WTC11 (cell line): ENCODE results near the gene ZNF567. TPM values are rescaled to one million over a fixed set of nuclear protein-coding genes. Genes with fewer than 3 reads are reported as not detected.

Experiments
- ATAC-seq: fragments of 200-7000 bp; cut with Tn5 transposase; 2 replicates; pipeline ENCODE4 v1.10.0; 2021; ENCODE audit warnings: mild to moderate bottlenecking, moderate library complexity
- CTCF ChIA-PET: fragments of 300-600 bp; sonication (Branson Sonifier 250); formaldehyde crosslinking; loops from one replicate; lab custom pipeline; 2021; ENCODE audit warnings: antibody characterized with exemption; lab: Charles Lee
- POLR2A ChIA-PET: fragments of 350-600 bp; sonication (Branson Sonifier 250); formaldehyde crosslinking; loops from one replicate; lab custom pipeline; 2021; ENCODE audit warnings: antibody characterized with exemption; lab: Charles Lee
- DNase-seq: peaks from one replicate; pipeline ENCODE4 v3.0.0; 2021; ENCODE audit warnings: low spot score
- H3K27ac Mint-ChIP-seq: 2 replicates; pipeline ENCODE4 v1.8.0; 2021; ENCODE audit warnings: mixed read lengths
- H3K27me3 Mint-ChIP-seq: 2 replicates; pipeline ENCODE4 v1.8.0; 2021; ENCODE audit warnings: low read depth, mild to moderate bottlenecking, moderate library complexity, mixed read lengths
- H3K36me3 Mint-ChIP-seq: 2 replicates; pipeline ENCODE4 v1.8.0; 2021; ENCODE audit warnings: mixed read lengths
- H3K4me1 Mint-ChIP-seq: 2 replicates; pipeline ENCODE4 v1.8.0; 2022; ENCODE audit warnings: mixed read lengths
- H3K4me3 Mint-ChIP-seq: 2 replicates; pipeline ENCODE4 v1.8.0; 2021; ENCODE audit warnings: mild to moderate bottlenecking, moderate library complexity, mixed read lengths
- H3K9me3 Mint-ChIP-seq: 2 replicates; pipeline ENCODE4 v1.8.0; 2021; ENCODE audit warnings: mixed read lengths
- CREB1 ChIP-seq: sonication (generic); formaldehyde crosslinking; IDR thresholded peaks from 2 replicates; pipeline ENCODE4 v1.8.0; 2023; ENCODE audit warnings: mild to moderate bottlenecking, missing genetic modification reagents
- EMX1 ChIP-seq: fragments of 250-450 bp; sonication (Bioruptor Pico); IDR thresholded peaks from 2 replicates; pipeline ENCODE4 v1.8.0; 2021; ENCODE audit warnings: mild to moderate bottlenecking
- ETV6 ChIP-seq: sonication (generic); formaldehyde crosslinking; IDR thresholded peaks from 2 replicates; pipeline ENCODE4 v1.8.1; 2022; ENCODE audit warnings: mild to moderate bottlenecking, missing genetic modification reagents
- FOXK1 ChIP-seq: sonication (generic); formaldehyde crosslinking; IDR thresholded peaks from 2 replicates; pipeline ENCODE4 v1.8.0; 2022; ENCODE audit warnings: mild to moderate bottlenecking, moderate library complexity, missing genetic modification reagents
- GABPB1 ChIP-seq: sonication (generic); formaldehyde crosslinking; IDR thresholded peaks from 2 replicates; pipeline ENCODE4 v1.8.1; 2023; ENCODE audit warnings: mild to moderate bottlenecking, missing genetic modification reagents
- GRHL2 ChIP-seq: fragments of 250-450 bp; sonication (Bioruptor Pico); IDR thresholded peaks from 2 replicates; pipeline ENCODE4 v1.8.0; 2022; ENCODE audit warnings: mild to moderate bottlenecking, moderate library complexity; ENCODE audit not compliant: insufficient replicate concordance, severe bottlenecking
- JAZF1 ChIP-seq: fragments of 250-450 bp; sonication (Bioruptor Pico); IDR thresholded peaks from 2 replicates; pipeline ENCODE4 v1.9.0; 2021; ENCODE audit warnings: moderate library complexity, mild to moderate bottlenecking, inconsistent platforms
- JUN ChIP-seq: sonication (generic); formaldehyde crosslinking; IDR thresholded peaks from 2 replicates; pipeline ENCODE4 v1.8.0; 2023; ENCODE audit warnings: mild to moderate bottlenecking, missing genetic modification reagents
- NFYB ChIP-seq: sonication (generic); formaldehyde crosslinking; conservative IDR thresholded peaks from 2 replicates; pipeline ENCODE4 v1.8.0; 2022; ENCODE audit warnings: low read depth, missing genetic modification reagents
- PRRX2 ChIP-seq: fragments of 250-450 bp; sonication (Bioruptor Pico); IDR thresholded peaks from 2 replicates; pipeline ENCODE4 v1.8.0; 2021; ENCODE audit warnings: mild to moderate bottlenecking
- TEAD1 ChIP-seq: sonication (generic); formaldehyde crosslinking; IDR thresholded peaks from 2 replicates; pipeline ENCODE4 v1.8.0; 2022; ENCODE audit warnings: mild to moderate bottlenecking, missing genetic modification reagents
- ZNF317 ChIP-seq: sonication (generic); formaldehyde crosslinking; IDR thresholded peaks from 2 replicates; pipeline ENCODE4 v1.8.1; 2023; ENCODE audit warnings: low read depth, mild to moderate bottlenecking, moderate library complexity, missing genetic modification reagents, borderline replicate concordance
- ZNF671 ChIP-seq: fragments of 250-450 bp; sonication (Bioruptor Pico); IDR thresholded peaks from 2 replicates; pipeline ENCODE4 v1.8.0; 2021; ENCODE audit warnings: mild to moderate bottlenecking
- total RNA-seq: library from RNA; stranded (reverse); gene quantifications from 3 replicates; pipeline ENCODE4 v1.2.3, GENCODE V29; 2021
- TF ChIP-seq, protein P1 (sequence below): sonication (generic); formaldehyde crosslinking; IDR thresholded peaks from 2 replicates; pipeline ENCODE4 v1.8.1; 2022; ENCODE audit warnings: low read depth, mild to moderate bottlenecking, moderate library complexity, missing genetic modification reagents, borderline replicate concordance
- TF ChIP-seq, protein P2 (sequence below): sonication (generic); formaldehyde crosslinking; IDR thresholded peaks from 2 replicates; pipeline ENCODE4 v1.8.0; 2022; ENCODE audit warnings: mild to moderate bottlenecking, missing genetic modification reagents
- TF ChIP-seq, protein P3 (sequence below): sonication (generic); formaldehyde crosslinking; IDR thresholded peaks from 2 replicates; pipeline ENCODE4 v1.8.1; 2023; ENCODE audit warnings: mild to moderate bottlenecking, missing genetic modification reagents
- TF ChIP-seq, protein P4 (sequence below): sonication (generic); formaldehyde crosslinking; IDR thresholded peaks from 2 replicates; pipeline ENCODE4 v1.8.1; 2023; ENCODE audit warnings: mild to moderate bottlenecking, missing genetic modification reagents, moderate library complexity
- TF ChIP-seq, protein P5 (sequence below): sonication (generic); formaldehyde crosslinking; IDR thresholded peaks from 2 replicates; pipeline ENCODE4 v1.8.0; 2023; ENCODE audit warnings: missing genetic modification reagents, mild to moderate bottlenecking, borderline replicate concordance
- TF ChIP-seq, protein P6 (sequence below): sonication (generic); formaldehyde crosslinking; IDR thresholded peaks from 2 replicates; pipeline ENCODE4 v1.8.1; 2022; ENCODE audit warnings: mild to moderate bottlenecking, missing genetic modification reagents, moderate library complexity, borderline replicate concordance
- TF ChIP-seq, protein P7 (sequence below): fragments of 250-450 bp; sonication (Bioruptor Pico); IDR thresholded peaks from 2 replicates; pipeline ENCODE4 v1.9.0; 2021; ENCODE audit warnings: moderate library complexity, mild to moderate bottlenecking, inconsistent platforms, borderline replicate concordance

ZNF567 gene
- total RNA-seq, 1 experiment from 2014 or later, result 10.2 TPM

DNA sequence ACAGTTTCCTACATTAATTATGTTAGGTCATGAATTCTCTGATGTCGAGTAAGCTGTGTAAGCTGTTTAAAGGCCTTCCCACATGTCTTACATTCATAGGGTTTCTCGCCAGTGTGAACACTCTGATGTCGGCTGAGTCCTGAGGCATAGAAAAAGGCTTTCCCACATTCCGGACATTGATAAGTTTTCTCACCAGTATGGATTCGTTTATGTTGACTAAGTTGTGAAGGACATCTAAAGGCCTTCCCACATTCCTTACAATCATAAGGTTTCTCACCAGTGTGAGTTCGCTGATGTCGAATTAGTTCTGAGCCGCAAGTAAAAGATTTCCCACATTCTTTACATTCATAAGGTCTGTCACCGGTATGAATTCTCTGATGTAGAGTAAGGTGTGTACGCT lies 60.3 kb downstream of the ZNF567 start (continued):
- TF ChIP-seq, protein P1, sequence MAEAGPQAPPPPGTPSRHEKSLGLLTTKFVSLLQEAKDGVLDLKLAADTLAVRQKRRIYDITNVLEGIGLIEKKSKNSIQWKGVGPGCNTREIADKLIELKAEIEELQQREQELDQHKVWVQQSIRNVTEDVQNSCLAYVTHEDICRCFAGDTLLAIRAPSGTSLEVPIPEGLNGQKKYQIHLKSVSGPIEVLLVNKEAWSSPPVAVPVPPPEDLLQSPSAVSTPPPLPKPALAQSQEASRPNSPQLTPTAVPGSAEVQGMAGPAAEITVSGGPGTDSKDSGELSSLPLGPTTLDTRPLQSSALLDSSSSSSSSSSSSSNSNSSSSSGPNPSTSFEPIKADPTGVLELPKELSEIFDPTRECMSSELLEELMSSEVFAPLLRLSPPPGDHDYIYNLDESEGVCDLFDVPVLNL (CRISPR knock-in tag), result no peak
- TF ChIP-seq, protein P2, sequence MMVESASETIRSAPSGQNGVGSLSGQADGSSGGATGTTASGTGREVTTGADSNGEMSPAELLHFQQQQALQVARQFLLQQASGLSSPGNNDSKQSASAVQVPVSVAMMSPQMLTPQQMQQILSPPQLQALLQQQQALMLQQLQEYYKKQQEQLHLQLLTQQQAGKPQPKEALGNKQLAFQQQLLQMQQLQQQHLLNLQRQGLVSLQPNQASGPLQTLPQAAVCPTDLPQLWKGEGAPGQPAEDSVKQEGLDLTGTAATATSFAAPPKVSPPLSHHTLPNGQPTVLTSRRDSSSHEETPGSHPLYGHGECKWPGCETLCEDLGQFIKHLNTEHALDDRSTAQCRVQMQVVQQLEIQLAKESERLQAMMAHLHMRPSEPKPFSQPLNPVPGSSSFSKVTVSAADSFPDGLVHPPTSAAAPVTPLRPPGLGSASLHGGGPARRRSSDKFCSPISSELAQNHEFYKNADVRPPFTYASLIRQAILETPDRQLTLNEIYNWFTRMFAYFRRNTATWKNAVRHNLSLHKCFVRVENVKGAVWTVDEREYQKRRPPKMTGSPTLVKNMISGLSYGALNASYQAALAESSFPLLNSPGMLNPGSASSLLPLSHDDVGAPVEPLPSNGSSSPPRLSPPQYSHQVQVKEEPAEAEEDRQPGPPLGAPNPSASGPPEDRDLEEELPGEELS (CRISPR knock-in tag), result no peak
- TF ChIP-seq GABPB1 (CRISPR knock-in tag), result no peak

DNA sequence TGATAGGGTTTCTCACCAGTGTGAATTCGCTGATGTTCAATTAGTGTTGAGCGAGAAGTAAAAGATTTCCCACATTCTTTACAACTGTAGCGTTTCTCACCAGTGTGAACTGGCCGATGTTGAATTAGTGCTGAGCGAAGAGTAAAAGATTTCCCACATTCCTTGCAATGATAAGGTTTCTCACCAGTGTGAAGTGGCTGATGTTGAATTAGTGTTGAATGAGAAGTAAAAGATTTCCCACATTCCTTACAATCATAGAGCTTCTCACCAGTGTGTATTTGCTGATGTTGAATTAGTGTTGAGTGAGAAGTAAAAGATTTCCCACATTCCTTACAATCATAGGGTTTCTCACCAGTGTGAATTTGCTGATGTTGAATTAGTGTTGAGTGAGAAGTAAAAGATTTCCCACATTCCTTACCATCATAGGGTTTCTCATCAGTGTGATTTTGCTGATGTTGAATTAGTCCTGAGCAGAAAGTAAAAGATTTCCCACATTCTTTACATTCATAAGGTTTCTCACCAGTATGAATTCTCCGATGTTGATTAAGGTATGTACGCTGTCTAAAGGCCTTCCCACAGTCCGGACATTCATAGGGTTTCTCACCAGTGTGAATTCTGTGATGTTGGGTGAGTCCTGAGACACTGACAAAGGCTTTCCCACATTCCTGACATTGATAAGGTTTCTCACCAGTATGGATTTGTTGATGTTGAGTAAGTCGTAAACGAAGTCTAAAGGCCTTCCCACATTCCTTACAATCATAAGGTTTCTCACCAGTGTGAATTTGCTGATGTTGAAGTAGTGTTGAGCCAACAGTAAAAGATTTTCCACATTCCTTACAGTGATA lies 61.2 kb downstream of the ZNF567 start:
- peaks cover 82% of the 10 kb centered on the region for H3K9me3 Mint-ChIP-seq
- CTCF ChIA-PET, result no interaction called here
- no peak for DNase-seq
- TF ChIP-seq, protein P3, sequence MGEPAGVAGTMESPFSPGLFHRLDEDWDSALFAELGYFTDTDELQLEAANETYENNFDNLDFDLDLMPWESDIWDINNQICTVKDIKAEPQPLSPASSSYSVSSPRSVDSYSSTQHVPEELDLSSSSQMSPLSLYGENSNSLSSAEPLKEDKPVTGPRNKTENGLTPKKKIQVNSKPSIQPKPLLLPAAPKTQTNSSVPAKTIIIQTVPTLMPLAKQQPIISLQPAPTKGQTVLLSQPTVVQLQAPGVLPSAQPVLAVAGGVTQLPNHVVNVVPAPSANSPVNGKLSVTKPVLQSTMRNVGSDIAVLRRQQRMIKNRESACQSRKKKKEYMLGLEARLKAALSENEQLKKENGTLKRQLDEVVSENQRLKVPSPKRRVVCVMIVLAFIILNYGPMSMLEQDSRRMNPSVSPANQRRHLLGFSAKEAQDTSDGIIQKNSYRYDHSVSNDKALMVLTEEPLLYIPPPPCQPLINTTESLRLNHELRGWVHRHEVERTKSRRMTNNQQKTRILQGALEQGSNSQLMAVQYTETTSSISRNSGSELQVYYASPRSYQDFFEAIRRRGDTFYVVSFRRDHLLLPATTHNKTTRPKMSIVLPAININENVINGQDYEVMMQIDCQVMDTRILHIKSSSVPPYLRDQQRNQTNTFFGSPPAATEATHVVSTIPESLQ (CRISPR knock-in tag), result no peak
- TF ChIP-seq ZNF671 (CRISPR knock-in tag) (no peak), JUN (no peak), FOXK1 (CRISPR knock-in tag) (no peak), ETV6 (CRISPR knock-in tag) (no peak), GABPB1 (CRISPR knock-in tag) (no peak), GRHL2 (CRISPR knock-in tag) (no peak), ZNF317 (no peak), EMX1 (CRISPR knock-in tag) (no peak), TEAD1 (no peak), JAZF1 (CRISPR knock-in tag) (no peak), NFYB (CRISPR knock-in tag) (no peak), CREB1 (CRISPR knock-in tag) (no peak), PRRX2 (CRISPR knock-in tag) (no peak)
- TF ChIP-seq, protein P4, sequence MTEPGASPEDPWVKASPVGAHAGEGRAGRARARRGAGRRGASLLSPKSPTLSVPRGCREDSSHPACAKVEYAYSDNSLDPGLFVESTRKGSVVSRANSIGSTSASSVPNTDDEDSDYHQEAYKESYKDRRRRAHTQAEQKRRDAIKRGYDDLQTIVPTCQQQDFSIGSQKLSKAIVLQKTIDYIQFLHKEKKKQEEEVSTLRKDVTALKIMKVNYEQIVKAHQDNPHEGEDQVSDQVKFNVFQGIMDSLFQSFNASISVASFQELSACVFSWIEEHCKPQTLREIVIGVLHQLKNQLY, result no peak
- TF ChIP-seq, protein P5, sequence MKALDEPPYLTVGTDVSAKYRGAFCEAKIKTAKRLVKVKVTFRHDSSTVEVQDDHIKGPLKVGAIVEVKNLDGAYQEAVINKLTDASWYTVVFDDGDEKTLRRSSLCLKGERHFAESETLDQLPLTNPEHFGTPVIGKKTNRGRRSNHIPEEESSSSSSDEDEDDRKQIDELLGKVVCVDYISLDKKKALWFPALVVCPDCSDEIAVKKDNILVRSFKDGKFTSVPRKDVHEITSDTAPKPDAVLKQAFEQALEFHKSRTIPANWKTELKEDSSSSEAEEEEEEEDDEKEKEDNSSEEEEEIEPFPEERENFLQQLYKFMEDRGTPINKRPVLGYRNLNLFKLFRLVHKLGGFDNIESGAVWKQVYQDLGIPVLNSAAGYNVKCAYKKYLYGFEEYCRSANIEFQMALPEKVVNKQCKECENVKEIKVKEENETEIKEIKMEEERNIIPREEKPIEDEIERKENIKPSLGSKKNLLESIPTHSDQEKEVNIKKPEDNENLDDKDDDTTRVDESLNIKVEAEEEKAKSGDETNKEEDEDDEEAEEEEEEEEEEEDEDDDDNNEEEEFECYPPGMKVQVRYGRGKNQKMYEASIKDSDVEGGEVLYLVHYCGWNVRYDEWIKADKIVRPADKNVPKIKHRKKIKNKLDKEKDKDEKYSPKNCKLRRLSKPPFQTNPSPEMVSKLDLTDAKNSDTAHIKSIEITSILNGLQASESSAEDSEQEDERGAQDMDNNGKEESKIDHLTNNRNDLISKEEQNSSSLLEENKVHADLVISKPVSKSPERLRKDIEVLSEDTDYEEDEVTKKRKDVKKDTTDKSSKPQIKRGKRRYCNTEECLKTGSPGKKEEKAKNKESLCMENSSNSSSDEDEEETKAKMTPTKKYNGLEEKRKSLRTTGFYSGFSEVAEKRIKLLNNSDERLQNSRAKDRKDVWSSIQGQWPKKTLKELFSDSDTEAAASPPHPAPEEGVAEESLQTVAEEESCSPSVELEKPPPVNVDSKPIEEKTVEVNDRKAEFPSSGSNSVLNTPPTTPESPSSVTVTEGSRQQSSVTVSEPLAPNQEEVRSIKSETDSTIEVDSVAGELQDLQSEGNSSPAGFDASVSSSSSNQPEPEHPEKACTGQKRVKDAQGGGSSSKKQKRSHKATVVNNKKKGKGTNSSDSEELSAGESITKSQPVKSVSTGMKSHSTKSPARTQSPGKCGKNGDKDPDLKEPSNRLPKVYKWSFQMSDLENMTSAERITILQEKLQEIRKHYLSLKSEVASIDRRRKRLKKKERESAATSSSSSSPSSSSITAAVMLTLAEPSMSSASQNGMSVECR (CRISPR knock-in tag), result no peak
- TF ChIP-seq, protein P6, sequence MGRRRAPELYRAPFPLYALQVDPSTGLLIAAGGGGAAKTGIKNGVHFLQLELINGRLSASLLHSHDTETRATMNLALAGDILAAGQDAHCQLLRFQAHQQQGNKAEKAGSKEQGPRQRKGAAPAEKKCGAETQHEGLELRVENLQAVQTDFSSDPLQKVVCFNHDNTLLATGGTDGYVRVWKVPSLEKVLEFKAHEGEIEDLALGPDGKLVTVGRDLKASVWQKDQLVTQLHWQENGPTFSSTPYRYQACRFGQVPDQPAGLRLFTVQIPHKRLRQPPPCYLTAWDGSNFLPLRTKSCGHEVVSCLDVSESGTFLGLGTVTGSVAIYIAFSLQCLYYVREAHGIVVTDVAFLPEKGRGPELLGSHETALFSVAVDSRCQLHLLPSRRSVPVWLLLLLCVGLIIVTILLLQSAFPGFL (CRISPR knock-in tag), result no peak
- TF ChIP-seq, protein P2 (CRISPR knock-in tag), result no peak
- TF ChIP-seq, protein P7, sequence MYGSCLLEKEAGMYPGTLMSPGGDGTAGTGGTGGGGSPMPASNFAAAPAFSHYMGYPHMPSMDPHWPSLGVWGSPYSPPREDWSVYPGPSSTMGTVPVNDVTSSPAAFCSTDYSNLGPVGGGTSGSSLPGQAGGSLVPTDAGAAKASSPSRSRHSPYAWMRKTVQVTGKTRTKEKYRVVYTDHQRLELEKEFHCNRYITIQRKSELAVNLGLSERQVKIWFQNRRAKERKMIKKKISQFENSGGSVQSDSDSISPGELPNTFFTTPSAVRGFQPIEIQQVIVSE (CRISPR knock-in tag), result no peak

More for the DNA sequence above, 61.2 kb downstream of the ZNF567 start:
- POLR2A ChIA-PET, result no interaction called here
- peaks cover 36% of the 10 kb centered on the region for H3K27me3 Mint-ChIP-seq
- H3K36me3 Mint-ChIP-seq, result peaks cover 94% of the 10 kb centered on the region
- no peak overlapping the region for H3K4me3 Mint-ChIP-seq
- ATAC-seq, result no peak
- H3K4me1 Mint-ChIP-seq, result no peaks in the 10 kb centered on the region
- H3K27ac Mint-ChIP-seq, result no peak overlapping the region
